ENCODE data around the gene JOSD1.

- TF ChIP-seq CTCF (IDR thresholded peaks at IDR 0.05) (no peak), POLR2A (IDR thresholded peaks at IDR 0.05) (no peak)
Observed at GRCh38 chr22:38694049-38694448, 6.7 kb downstream of the JOSD1 start.
